GM20000 (cell line): ENCODE measurements around the gene ADCY2.

Experiments
- DNase-seq: peaks from one replicate; pipeline ENCODE4 v3.0.0; 2012; ENCODE audit warnings: low spot score
- TF ChIP-seq, protein P1 (sequence below): IDR thresholded peaks from 2 replicates; pipeline ENCODE4 v1.5.1; 2012; ENCODE audit warnings: mild to moderate bottlenecking, control low read depth; ENCODE audit errors: extremely low read depth, missing control alignments

Gene ADCY2

DNA sequence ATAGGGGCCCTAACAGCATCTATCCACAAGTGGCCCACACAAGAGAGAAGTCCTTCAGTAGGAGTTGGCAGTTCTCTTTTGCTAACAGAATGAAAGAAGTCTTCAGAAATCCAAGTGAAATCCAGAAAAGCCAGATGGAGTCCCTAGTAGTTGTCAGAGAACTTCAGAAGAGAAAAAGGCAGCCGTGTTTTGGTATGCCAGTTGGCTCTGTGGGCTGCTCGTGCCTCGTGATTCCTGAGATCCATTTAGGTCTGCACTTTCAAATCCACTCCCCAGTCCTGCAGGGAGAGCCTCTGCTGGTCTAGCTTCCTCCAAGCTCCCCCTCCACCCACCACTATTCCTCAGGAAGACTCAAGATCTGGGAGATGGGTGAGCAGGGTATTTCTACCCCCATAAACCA lies 386.0 kb downstream of the ADCY2 start:
- no peak for DNase-seq
- TF ChIP-seq, protein P1, sequence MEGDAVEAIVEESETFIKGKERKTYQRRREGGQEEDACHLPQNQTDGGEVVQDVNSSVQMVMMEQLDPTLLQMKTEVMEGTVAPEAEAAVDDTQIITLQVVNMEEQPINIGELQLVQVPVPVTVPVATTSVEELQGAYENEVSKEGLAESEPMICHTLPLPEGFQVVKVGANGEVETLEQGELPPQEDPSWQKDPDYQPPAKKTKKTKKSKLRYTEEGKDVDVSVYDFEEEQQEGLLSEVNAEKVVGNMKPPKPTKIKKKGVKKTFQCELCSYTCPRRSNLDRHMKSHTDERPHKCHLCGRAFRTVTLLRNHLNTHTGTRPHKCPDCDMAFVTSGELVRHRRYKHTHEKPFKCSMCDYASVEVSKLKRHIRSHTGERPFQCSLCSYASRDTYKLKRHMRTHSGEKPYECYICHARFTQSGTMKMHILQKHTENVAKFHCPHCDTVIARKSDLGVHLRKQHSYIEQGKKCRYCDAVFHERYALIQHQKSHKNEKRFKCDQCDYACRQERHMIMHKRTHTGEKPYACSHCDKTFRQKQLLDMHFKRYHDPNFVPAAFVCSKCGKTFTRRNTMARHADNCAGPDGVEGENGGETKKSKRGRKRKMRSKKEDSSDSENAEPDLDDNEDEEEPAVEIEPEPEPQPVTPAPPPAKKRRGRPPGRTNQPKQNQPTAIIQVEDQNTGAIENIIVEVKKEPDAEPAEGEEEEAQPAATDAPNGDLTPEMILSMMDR = no peak

DNA sequence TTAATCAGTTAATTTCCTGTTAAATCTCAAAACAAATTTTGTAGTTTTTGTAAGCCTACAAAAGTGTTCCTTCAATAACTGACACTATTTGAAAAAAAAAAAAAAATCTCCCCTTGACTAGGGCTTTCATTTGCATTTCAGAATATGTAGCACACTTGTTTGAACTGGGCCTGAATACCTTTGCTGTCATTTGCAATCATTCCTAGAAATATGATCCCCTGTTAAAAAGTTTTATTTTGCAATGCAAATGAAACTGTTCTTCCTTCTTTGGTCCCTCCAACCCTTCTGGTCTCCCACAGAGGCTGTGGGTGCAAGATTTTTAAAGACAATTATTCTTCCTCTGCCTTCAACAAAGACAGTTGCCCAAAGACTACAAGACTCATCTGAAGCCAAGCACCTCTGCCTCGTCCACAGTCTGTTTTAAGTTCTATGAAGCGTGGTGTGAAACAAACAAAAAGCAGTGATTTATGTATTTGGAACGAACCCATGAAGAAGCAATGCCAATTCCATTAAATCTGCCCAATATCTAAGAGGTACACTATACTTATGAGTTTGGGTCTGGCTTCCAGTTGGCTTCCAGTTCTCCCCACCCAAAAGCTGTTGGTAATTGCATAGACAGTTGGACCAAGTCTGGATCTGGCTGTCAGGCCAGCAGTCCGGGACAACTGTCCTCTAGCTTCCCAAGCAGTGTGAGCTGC lies 388.9 kb downstream of the ADCY2 start:
- TF ChIP-seq, protein P1 = no peak
- DNase-seq = no peak

DNA sequence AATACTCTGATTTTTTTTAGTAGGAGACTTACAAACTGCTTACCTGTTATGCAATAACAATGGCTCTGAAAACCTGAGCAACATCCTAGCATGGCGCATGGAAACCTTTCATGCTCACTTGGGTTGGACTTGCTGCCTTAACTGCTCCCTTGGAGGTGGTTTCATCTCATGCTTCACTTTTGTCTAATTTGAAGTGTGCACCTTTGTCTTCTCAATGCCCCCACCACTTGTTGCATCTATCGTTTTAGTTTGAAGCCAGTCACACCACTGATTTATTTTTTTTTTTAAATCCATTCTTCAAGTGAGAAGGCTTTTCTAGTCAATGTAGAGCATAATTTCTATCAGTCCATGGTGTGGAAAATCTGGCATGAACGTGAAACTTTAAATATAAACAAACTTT lies 391.8 kb downstream of the ADCY2 start:
- TF ChIP-seq, protein P1 = no peak
- no peak for DNase-seq

DNA sequence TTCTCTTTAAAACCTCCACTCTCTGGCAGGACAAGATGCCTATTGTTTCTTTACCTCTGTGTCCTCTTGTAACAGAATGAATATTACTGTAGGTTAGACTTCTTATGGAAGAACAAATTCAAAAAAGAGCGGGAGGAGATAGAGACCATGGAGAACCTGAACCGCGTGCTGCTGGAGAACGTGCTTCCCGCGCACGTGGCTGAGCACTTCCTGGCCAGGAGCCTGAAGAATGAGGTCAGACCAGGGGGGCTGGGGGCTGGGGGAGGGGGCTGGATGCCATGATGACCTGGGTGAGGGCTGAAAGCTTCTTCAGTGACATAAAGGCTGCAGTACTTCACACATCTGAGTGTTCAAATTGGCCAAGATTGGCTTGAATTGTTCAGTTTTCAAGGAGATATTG lies 393.6 kb downstream of the ADCY2 start:
- no peak for DNase-seq
- TF ChIP-seq, protein P1 = no peak

DNA sequence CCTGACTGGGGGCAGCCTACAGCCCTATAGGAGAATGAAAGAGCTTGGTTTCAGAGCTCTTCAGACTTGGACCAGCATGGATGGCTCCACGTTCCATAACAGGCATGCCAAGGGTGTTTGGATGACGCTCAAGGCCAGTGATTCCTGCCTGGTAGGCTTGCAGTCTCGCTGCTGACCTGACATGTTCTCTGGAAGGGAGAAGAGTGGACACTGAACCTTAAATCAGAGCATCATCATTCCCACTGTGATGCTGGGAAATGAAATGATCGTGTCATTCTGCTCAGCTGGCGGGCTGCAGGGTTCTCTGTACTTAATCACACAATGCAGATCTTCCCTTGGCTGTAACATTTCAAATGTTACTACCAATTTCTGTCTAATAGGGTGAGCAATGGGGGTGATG lies 398.0 kb downstream of the ADCY2 start:
- TF ChIP-seq, protein P1 = no peak

DNA sequence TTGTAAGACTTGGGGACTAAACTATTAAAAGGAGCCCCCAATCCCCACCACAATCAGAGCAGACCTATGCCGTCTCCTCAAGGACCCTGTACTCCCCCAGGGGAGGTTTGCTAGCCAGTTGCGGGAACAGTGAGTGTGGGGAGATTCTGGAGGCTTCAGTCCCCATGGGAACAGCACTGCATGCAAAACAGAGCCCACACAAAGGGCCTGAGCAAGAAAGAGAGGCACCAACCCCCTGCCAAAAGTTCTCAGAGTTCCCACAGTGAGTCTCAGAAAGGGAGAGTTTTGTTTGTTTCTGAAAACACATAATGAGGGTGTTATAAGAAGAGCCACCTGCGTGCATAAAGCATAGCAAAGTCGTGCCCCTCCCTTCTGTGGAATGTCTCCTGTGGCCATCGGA lies 398.4 kb downstream of the ADCY2 start:
- TF ChIP-seq, protein P1 = no peak
- DNase-seq = peak; percentile 62

More for the DNA sequence above, 398.0 kb downstream of the ADCY2 start:
- no peak for DNase-seq

DNA sequence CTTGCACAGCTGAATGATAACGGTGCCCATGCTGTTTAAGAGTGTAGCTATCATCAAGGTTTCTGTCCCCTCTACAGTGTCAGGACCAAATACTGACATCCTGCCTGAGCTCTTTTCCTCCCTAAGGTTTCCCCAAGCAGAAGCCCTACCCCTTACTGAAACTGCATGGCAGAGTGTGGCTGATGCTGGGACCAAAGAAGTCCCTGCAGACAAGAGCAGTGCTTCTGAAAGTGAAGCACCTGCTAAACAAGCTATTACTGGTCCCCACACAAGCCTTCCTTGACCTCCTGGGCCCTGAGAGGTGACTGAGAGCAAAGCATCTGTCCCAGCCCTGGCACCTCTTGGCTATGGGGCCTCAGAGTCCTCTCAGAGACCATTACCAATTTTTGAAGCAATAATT lies 398.9 kb downstream of the ADCY2 start:
- TF ChIP-seq, protein P1 = no peak
- peak; percentile 16 for DNase-seq
